NCI-H187 treated with DMSO at 0.1 percent for 48 hours (cell line): ENCODE results near the gene NEURL1.
"Not testable (repeated sequence)": the region's sequence is repeated elsewhere in the genome, so short reads cannot be mapped to it uniquely, and the experiment has no call there.

Experiments
- DNase-seq: peaks from one replicate; lab custom pipeline; 2025; lab: John Stamatoyannopoulos, UW

Gene NEURL1

DNA sequence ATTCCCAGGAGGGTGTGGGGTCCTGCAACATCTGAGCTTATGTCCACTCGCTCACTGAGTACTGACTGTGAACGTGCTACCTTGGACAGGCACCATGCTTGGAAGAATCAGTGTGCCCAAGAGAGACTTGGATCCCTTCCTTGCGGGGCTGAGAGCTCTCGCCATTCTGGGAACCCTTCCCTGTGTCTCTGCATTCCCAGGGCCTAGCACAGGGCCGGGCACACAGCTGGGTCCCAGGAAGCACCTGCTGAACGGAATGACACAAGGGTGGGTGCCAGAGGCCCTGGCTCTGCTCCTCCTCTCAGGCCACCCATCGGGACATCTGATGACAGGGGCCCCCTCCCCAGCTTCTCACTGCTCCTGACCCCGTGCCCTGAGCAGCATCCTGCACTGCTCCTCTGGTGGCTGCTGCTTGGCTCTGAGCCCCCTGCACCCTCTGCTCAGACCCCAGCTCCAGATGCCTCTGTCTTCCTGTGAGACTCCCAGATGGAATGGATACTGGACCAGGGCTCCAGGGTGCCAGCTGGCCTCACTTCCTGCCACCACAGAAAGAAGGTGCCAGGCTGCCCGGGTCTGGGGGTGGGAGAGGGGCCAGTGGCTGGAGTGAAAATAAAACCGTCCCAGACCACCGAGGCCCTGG, 129.6 kb downstream of the NEURL1 start:
- DNase-seq: no peak

DNA sequence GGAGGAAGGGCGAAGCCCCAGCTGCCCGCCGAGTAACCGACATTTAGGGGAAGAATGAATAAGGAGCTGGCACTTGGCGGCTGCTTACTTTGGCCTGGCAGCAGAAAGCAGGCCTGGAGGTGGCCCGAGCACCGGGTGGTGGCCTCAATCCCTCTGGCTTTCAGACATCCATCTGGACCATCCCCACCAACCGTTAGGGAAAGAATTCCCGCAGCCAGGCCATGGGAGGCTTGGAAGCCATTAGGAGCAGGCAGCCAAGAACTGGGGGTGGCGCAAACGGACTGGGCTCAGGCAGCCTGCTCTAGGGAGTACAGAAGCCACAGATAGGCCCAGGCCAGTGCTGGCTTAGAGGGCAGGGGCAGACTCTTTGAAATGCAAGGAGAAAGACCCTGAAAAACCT, 132.7 kb downstream of the NEURL1 start:
- DNase-seq: no peak

GRCh38 chr10:103627111-103627892, 133.8 kb downstream of the NEURL1 start:
- DNase-seq: no peak

- no peak for DNase-seq
These were observed 134.4 kb downstream of the NEURL1 start for GRCh38 chr10:103627893-103628292.

- DNase-seq: no peak
These were observed 136.1 kb downstream of the NEURL1 start for GRCh38 chr10:103629581-103629980.

DNA sequence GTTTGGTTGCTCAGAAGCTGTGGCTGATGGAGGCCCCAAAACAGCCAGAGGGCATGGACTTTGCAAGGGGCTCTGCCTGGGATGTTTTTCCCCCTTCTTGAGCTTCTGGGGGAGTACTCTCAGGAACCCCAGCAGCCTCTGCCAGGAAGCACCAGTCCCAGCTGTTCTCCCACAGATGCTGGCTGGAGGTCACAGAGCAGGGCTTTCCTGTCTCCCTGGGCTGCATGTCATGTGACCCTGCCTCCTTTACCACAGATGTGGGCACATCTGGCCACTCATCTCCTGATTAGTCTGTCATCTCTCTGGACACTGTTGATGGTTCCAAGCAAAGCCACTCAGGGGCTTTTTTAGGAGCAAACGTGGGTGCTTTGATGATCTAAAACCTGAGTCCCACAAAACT, 136.7 kb downstream of the NEURL1 start:
- no peak for DNase-seq

DNA sequence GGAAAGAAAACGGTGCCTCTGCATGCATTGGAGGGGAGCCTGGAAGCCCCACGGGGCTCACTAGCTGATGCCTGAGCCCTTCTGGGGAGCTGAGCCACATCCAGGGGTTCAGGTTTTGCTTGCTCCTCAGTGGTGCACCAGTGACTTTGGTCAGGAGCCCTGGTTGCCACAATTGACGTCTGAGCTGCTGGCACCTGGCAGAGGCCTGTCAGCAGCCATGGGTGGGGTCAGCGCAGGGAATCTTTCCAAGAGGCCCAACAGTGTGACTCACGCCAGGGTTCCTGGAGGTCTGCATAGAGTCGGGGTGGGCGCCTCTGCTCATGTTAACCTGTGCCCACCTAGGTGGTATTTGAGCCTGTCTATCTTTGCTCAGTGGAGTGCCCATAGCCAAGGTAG, 138.7 kb downstream of the NEURL1 start:
- DNase-seq: no peak

- DNase-seq: not testable (repeated sequence)
These were observed 139.4 kb downstream of the NEURL1 start for GRCh38 chr10:103632871-103633270.

GRCh38 chr10:103633846-103634245, 140.3 kb downstream of the NEURL1 start:
- DNase-seq: no peak

- DNase-seq: no peak
These were observed 142.1 kb downstream of the NEURL1 start for GRCh38 chr10:103635580-103635979.

DNA sequence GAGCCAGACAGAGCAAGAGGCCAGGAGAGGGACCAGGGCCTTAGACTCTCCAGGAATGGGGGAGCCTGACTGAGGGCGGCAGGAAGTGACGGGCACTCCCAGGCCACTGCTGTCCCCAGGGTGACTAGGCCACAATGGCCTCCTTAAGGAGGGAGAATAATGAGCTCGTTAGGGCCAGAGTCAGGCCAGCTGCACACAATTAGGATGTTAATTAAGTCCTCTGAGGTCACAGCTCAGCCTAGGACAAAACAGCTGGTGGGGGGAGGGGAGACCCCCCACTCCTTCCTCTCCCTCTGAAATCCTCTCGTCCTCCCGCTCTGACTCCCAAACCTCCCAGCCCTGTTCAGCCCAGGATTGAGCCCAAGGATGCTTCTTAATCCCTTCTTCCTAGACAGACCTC, 143.0 kb downstream of the NEURL1 start:
- DNase-seq: no peak

GRCh38 chr10:103637011-103637410, 143.5 kb downstream of the NEURL1 start:
- no peak for DNase-seq

GRCh38 chr10:103637927-103638557, 144.5 kb downstream of the NEURL1 start:
- no peak for DNase-seq

DNA sequence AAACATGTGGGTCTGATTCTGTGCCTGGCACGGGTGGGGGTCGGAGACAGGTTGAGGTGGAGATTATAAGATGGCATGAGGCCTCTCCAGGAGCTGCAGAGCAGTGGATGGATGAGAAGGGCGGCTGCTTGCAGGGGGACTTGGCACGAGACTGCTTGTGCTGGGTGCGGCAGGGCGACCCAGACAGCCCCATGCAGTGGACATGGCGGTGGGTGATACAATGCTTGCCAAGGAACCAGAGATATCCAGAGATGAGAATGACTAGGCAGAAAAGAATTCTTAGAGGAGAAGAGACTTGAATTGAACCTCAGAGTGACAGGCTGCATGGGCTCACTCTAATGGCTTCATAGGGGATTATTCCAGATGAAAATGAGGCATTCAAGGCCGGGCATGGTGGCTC, 145.4 kb downstream of the NEURL1 start:
- DNase-seq: no peak

DNA sequence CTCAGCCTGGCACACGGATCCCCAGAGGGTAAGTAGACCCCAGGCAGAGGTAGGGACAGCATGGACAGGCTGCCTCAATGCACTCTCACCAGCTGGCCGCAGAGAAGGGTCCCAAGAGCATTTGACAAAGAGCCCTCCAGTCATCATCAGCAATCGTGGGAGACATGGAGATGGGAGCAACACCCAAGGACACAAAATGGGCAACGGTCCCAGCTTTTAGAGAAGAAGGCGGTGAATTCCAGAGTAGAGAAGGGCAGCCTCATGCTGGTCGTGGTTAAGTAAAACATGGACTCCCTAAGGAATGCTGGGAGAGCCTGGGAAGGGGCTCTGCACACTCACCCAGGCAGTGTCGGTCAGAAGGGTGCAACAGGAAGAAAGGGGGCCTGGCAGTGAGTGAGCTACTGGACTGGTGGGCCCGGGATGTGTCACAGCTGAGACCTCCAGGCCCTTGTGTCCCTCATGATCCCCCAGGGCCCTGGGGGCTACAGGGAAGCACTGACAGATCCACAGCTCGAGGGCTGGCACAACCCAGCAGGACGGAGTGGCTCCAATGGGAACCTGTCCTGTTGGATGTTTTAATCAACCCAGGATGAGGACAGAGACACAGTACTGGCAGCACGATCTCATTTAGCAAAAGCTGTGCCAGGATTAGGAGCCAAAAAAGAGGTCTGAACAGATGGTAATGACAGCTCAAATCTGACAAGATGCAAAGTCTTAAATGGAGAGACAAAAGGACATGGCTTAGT, 147.1 kb downstream of the NEURL1 start:
- no peak for DNase-seq

GRCh38 chr10:103641326-103641725, 147.8 kb downstream of the NEURL1 start:
- DNase-seq: no peak
